Small intestine (tissue), 7 donors: ENCODE data around the gene CEP350. TPM values are rescaled to one million over a fixed set of nuclear protein-coding genes. Genes with fewer than 3 reads are reported as not detected.

Experiments used
- DNase-seq, 2 donors: peaks; one replicate each; pipeline versions ENCODE4 v3.0.0 to v3.0.0-alpha.2; 2013
- FAIRE-seq: peaks from 2 replicates; lab custom pipeline; 2012; peaks lifted over from hg19 to GRCh38; lab: Jason Lieb, UNC
- H3K27ac ChIP-seq, 3 donors: one replicate each; pipeline ENCODE4 v1.5.1; 2013; ENCODE audit warnings: low read length in 2 of 3, mild to moderate bottlenecking in 2 of 3, control low read depth in 1 of 3, inconsistent platforms in 1 of 3, low read depth in 1 of 3, moderate library complexity in 1 of 3
- H3K27me3 ChIP-seq, 3 donors: one replicate each; pipeline ENCODE4 v1.6.1; 2013; ENCODE audit warnings: low read length in 3 of 3, inconsistent platforms in 1 of 3; ENCODE audit not compliant: control insufficient read depth in 3 of 3, insufficient read depth in 3 of 3
- H3K36me3 ChIP-seq, 3 donors: one replicate each; pipeline ENCODE4 v1.6.1; 2013; ENCODE audit warnings: low read length in 3 of 3, inconsistent platforms in 1 of 3, low read depth in 1 of 3, mild to moderate bottlenecking in 1 of 3, moderate library complexity in 1 of 3; ENCODE audit not compliant: control insufficient read depth in 3 of 3, insufficient read depth in 2 of 3
- H3K4me1 ChIP-seq, 3 donors: one replicate each; pipeline ENCODE4 v1.6.1; 2013; ENCODE audit warnings: low read length in 2 of 3, inconsistent platforms in 1 of 3, low read depth in 1 of 3, mild to moderate bottlenecking in 1 of 3, moderate library complexity in 1 of 3; ENCODE audit not compliant: control insufficient read depth in 3 of 3, insufficient read depth in 2 of 3
- H3K4me3 ChIP-seq, 3 donors: one replicate each; pipeline ENCODE4 v1.5.1; 2013; ENCODE audit warnings: low read length in 3 of 3, control low read depth in 1 of 3, inconsistent platforms in 1 of 3, low read depth in 1 of 3, mild to moderate bottlenecking in 1 of 3, moderate library complexity in 1 of 3
- H3K9me3 ChIP-seq, 2 donors: one replicate each; pipeline ENCODE4 v1.6.1; 2013; ENCODE audit warnings: low read depth in 1 of 2, low read length in 1 of 2; ENCODE audit not compliant: control insufficient read depth in 2 of 2, insufficient read depth in 1 of 2
- WGBS, 3 donors: extraction: QIAGEN DNeasy Blood & Tissue Kit; methylation state at CpG; one replicate each; pipeline ENCODE4 v1.1.7; 2013; 5-methylcytosine and 5-hydroxymethylcytosine counted together
- polyA plus RNA-seq, 4 donors: library from polyadenylated mRNA; stranded (reverse) in 3 of 4; unstranded in 1 of 4; fragments of 200-250 nt in 3 of 4; fragments of 120-200 nt in 1 of 4; gene quantifications; one replicate each; pipeline versions ENCODE4 v1.2.1 to v1.2.3, GENCODE V29; 2013
- donor health status: healthy with polysubstance abuse.
- donor health status: control.
- donor health status: control.
- donor health status: Bipolar disorder and iron deficiency.
- donor health status: healthy.

The CEP350 gene
- polyA plus RNA-seq, 4 donors, result 5.9 to 53.2 (median 9.2) TPM

DNA sequence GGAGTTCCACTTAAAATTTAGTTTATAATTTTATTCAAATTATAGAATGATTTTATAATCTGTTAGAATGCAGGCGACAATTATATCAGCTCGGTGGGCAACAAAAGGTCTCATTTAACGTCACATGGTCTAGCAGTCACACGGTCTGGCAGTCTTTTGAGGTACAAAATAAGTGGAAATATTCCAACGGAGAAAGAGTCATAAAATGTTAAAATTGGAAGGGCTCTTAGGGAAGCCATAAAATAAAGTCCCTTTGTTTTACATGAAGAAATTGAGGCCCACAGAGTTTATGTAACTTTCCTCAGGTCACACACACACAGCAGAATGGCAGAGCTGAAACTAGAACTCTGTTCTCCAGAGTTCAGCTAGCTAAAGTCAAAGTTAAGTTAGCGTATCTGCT lies 115.7 kb downstream of the CEP350 start:
- H3K4me3 ChIP-seq, result no peak overlapping the region
- DNase-seq, result no peak
- no peak for FAIRE-seq
- no peaks in the 10 kb centered on the region for H3K27me3 ChIP-seq
- H3K9me3 ChIP-seq, result no peaks in the 10 kb centered on the region
- H3K4me1 ChIP-seq, result no peaks in the 10 kb centered on the region
- peaks cover 5 to 19% (median 14%) of the 10 kb centered on the region in 3 donors for H3K36me3 ChIP-seq
- no peak overlapping the region for H3K27ac ChIP-seq
- 92 to 94% (median 94%) methylated on average over 6 of the region's 6 CpGs for WGBS, 3 donors

DNA sequence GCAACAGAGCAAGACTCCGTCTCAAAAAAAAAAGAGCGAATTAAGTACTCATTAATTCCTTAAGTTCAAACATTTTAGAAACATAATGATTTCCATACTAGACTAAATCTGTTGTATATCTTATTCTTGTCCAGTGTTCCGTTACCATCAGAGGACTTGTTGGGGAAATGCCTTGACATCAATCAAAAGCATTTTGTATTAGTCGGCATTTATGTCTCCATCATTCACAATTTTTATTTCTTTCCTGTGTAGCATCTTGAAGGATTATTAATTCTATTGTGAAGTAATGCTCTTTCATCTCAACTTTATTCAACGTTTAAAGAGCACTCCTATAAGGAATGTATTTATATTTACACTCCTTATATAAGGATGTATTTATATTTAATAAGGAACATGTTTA lies 117.1 kb downstream of the CEP350 start:
- H3K36me3 ChIP-seq, result peaks cover 5 to 25% (median 12%) of the 10 kb centered on the region in 3 donors
- no peak for DNase-seq

DNA sequence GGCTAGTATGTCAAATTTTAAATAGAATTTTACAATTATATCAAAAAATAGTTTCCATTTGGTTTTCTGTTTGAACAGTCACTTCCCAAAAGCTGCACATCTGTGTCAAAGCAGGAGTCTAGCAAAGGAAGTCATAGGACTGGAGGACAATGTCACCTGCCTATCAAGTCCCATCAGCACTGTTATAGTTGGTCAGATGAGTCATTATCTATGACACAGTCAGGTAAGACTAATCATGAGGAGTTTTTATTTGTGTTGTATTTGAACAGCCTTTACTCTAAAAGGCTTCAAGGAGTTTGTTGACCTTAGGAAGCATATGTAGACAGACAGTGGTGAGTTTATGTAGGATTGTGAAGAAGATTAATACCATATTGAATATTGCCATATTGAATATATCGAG lies 125.8 kb downstream of the CEP350 start:
- FAIRE-seq (no peak), DNase-seq (peak in 1 of 2 donors; percentile 20)
- Histone ChIP-seq H3K4me3 (no peak overlapping the region), H3K36me3 (peaks cover 5 to 27% (median 14%) of the 10 kb centered on the region in 3 donors), H3K27ac (no peak overlapping the region), H3K9me3 (no peaks in the 10 kb centered on the region), H3K4me1 (no peaks in the 10 kb centered on the region), H3K27me3 (no peaks in the 10 kb centered on the region)
- WGBS, 3 donors, result 94 to 100% (median 100%) methylated on average over 1 of the region's 1 CpG

More for the DNA sequence above, 117.1 kb downstream of the CEP350 start:
- no peak for FAIRE-seq
- H3K9me3 ChIP-seq, result no peaks in the 10 kb centered on the region
- no peak overlapping the region for H3K27ac ChIP-seq
- WGBS, 3 donors, result 89 to 92% (median 90%) methylated on average over 5 of the region's 5 CpGs
- no peaks in the 10 kb centered on the region for H3K4me1 ChIP-seq
- H3K4me3 ChIP-seq, result no peak overlapping the region
- H3K27me3 ChIP-seq, result no peaks in the 10 kb centered on the region

DNA sequence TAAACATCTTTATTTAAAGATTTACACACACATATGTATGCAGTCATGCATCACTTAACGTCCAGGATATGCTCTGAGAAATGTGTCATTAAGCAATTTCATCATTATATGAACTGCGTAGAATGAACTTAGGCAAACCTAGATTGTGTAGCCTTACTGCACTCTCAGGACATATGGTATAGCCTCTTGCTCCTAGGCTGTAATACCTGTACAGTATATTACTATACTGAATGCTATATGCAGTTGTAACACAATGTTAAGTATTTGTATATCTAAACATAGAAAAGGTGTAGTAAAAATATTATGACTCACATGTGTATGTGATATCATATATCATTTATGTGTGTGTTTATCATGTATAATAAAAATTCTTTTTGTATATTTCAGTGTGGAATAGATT lies 126.9 kb downstream of the CEP350 start:
- Histone ChIP-seq H3K4me3 (no peak overlapping the region), H3K27me3 (no peaks in the 10 kb centered on the region), H3K9me3 (no peaks in the 10 kb centered on the region), H3K36me3 (peaks cover 5 to 20% (median 14%) of the 10 kb centered on the region in 3 donors), H3K4me1 (no peaks in the 10 kb centered on the region), H3K27ac (no peak overlapping the region)
- no peak for FAIRE-seq
- no peak for DNase-seq
- 85 to 90% (median 87%) methylated on average over 2 of the region's 2 CpGs for WGBS, 3 donors

DNA sequence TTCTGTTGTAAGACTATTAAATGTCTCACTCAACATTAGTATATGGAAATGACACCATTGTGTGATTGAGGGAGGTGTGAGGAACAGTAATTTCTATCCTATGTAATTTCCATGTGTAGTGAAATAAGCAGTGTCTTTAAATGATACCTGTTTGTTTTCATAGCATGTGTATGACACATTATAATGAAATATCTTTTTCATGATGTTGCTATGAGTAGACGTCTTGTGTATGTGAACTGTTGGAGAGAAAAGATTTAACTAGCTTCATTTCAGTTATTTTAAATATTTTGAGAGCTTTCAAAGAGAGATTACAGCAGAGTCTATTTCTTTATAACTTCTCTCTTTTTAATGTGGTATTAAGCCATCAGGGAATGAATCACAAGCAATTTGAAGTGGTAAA lies 128.6 kb downstream of the CEP350 start:
- H3K4me1 ChIP-seq, result no peaks in the 10 kb centered on the region
- H3K9me3 ChIP-seq, result no peaks in the 10 kb centered on the region
- H3K36me3 ChIP-seq, result peaks cover 5 to 14% (median 12%) of the 10 kb centered on the region in 3 donors
- WGBS, 3 donors, result 63 to 90% (median 67%) methylated on average over 1 of the region's 1 CpG
- H3K27ac ChIP-seq, result no peak overlapping the region
- DNase-seq (no peak), FAIRE-seq (no peak)
- H3K27me3 ChIP-seq, result no peaks in the 10 kb centered on the region
- no peak overlapping the region for H3K4me3 ChIP-seq

DNA sequence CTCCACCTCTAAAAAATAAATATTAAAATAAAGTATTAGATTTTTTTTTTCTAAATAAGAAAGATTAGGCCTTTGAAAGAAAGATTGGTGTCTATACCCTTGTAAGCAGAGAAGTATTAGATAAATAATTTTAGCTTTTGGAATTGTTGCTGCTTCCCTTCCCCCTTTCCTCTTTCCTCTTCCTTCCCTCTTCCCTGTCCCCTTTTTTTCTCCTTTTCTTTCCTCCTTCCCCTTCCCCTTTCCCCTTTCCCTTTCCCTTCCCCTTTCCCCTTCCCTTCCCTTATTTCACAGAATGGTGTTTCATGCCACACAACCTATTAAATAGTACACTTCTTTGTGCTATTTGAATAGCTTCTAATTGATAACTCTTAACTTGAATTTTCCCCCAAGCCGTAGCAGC lies 130.3 kb downstream of the CEP350 start:
- Histone ChIP-seq H3K4me3 (no peak overlapping the region), H3K27ac (no peak overlapping the region), H3K36me3 (peaks cover 3 to 18% (median 12%) of the 10 kb centered on the region in 3 donors), H3K27me3 (no peaks in the 10 kb centered on the region), H3K9me3 (no peaks in the 10 kb centered on the region), H3K4me1 (no peaks in the 10 kb centered on the region)
- DNase-seq (no peak), FAIRE-seq (no peak)
- WGBS, 3 donors, result 97 to 100% (median 97%) methylated on average over 1 of the region's 1 CpG

DNA sequence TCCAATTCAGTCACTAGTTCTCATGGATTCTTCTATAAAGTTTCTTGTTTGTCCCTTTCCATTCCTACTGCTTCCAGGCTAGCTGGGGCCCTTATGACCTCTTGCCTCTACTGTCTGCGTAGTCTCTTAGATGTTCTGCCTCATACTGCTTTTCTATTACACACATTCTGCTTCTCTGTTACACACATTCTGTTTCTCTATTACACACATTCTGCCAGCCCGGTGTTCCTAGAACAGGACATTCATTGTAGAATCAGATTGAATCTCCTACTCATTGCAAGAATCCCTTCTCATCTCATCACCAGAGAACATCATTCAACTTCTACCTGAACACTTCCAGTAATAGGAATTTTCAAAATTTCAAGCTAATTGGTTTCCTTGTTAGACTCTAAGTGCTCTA lies 130.7 kb downstream of the CEP350 start:
- no peaks in the 10 kb centered on the region for H3K9me3 ChIP-seq
- DNase-seq (no peak), FAIRE-seq (no peak)
- H3K4me3 ChIP-seq, result no peak overlapping the region
- no peak overlapping the region for H3K27ac ChIP-seq
- H3K27me3 ChIP-seq, result no peaks in the 10 kb centered on the region
- WGBS, 3 donors, result 80 to 95% (median 91%) methylated on average over 2 of the region's 2 CpGs
- no peaks in the 10 kb centered on the region for H3K4me1 ChIP-seq
- peaks cover 2 to 18% (median 12%) of the 10 kb centered on the region in 3 donors for H3K36me3 ChIP-seq

DNA sequence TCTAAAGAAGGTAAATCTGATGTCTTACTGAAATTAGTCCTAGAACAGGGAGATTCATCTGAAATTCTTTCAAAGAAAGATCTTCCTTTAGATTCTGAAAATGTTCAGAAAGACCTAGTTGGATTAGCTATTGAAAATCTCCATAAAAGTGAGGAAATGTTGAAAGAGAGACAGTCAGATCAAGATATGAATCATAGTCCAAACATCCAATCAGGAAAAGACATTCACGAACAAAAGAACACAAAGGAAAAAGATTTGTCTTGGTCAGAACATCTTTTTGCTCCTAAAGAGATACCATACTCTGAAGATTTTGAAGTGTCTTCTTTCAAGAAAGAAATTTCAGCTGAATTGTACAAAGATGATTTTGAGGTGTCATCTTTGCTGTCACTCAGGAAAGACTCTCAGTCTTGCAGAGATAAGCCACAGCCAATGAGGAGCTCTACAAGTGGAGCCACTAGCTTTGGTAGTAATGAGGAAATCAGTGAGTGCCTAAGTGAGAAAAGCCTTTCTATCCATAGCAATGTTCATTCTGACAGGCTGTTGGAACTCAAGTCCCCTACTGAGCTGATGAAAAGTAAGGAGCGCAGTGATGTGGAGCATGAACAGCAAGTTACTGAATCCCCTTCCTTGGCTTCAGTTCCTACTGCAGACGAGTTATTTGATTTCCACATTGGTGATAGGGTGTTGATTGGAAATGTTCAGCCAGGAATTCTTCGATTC lies 138.5 kb downstream of the CEP350 start:
- 87 to 93% (median 91%) methylated on average over 4 of the region's 4 CpGs for WGBS, 3 donors
- H3K4me1 ChIP-seq, result no peaks in the 10 kb centered on the region
- no peaks in the 10 kb centered on the region for H3K27me3 ChIP-seq
- H3K4me3 ChIP-seq, result no peak overlapping the region
- FAIRE-seq, result no peak
- H3K27ac ChIP-seq, result no peak overlapping the region
- no peak for DNase-seq
- no peaks in the 10 kb centered on the region for H3K9me3 ChIP-seq
- H3K36me3 ChIP-seq, result peaks cover 10 to 27% (median 19%) of the 10 kb centered on the region in 3 donors
